Activated T-helper 1 cell treated with Interleukin-2 at 50 U/mL for 16 hours (primary cell): Measurements from ENCODE around the gene IFITM1.
"Not testable (repeated sequence)": the region's sequence is repeated elsewhere in the genome, so short reads cannot be mapped to it uniquely, and the experiment has no call there.

Experiments
- DNase-seq: peaks from one replicate; pipeline ENCODE4 v3.0.0-alpha.2; 2020; ENCODE audit warnings: low read depth

IFITM1 gene

DNA sequence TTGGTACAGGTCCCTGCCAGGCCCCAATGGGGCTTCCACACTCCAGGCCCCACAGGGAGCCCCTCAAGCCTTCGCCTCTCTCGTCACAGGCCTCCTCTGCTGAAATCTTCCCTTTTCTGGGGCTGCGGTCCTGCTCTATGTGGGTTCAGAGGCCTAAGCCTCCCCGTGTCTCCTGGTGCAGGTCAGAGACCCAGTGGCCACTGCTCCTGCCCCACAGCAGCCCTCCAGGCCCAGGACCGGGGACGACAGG is 12.7 kb downstream of the IFITM1 start:
- no peak for DNase-seq

DNA sequence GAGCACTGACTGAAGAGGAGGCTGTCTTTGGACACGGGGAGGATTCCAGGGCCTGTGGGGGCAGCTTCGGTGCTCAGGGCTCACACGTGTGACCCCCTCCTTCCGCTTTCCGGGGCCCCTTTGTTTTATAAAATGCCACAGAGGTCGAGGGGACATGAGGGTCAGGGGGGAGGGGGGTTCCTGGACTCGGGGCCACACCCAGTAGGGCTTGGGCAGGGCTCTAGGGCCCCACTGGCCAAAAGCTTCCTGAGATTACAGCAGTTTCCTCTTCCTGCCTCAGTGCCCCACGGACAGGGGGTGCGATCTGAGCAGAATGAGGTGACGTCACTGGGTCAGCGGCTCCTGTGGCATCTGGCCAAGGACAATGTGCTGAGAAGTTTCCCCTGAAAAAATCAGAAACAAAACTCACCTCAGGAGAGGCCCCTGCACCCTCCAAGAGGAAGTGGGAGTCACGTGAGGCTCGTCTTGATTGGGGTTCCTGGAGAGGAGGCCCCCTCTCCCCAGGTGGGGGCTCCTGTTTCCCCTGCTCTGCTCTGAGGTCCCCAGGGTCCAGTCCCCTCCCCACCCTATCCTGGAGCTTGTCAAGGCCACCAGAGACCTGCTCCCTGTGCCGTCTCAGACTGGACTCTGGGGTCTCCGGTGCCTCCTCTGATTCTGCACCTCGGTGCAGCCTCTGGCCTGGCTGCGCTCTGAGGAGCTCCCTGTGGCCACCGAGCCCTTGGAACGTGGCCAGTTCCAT is 13.2 kb downstream of the IFITM1 start:
- DNase-seq: no peak

DNA sequence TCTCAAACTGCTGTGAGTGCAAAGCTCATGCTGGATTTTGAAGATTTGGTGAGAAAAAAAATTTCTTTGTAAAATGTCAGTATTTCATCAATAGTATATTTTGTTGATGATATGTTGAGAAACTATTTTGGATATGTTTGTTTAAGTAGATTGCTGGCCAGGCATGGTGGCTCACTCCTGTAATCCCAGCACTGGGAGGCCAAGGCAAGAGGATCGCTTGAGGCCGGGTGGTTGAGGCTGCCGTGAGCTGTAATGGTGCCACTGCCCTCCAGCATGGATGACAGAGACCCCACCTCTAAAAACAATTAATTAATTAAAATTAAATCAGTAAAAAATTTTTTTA is 13.7 kb downstream of the IFITM1 start:
- no peak for DNase-seq

DNA sequence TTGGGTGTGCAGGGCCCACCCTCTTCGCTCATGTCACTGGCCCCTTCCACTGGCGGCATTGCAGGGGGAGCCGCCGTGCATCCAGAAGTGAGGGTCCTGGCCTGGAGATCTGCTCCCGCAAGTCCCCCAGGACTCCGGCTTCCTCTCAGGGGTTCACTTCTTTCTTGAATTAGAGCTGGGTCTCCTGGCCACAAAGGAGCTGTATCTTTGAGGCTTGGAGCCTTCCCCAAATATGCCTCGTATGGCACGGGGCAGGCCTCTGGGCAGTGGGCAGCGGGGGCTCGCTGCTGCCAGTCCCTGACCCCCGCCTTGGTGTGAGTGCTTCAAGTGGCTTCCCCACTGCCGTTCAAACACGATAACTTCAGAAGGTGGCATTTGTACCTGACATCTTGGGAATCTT is 14.2 kb downstream of the IFITM1 start:
- DNase-seq: no peak

DNA sequence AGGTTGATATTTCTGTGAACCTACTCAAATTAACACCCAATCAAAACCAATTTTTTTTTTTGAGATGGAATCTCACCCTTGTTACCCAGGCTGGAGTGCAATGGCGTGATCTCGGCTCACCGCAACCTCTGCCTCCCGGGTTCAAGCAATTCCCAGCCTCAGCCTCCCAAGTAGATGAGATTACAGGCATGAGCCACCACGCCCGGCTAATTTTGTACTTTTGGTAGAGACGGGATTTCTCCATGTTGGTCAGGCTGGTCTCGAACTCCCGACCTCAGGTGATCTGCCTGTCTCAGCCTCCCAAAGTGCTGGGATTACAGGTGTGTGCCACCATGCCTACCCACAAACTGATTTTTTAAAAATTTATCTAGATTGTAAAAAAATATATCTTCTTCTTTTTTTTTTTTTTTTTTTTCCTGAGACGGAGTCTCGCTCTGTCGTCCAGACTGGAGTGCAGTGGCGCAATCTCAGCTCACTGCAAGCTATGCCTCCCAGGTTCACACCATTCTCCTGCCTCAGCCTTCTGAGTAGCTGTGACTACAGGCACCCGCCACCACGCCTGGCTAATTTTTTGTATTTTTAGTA is 14.8 kb downstream of the IFITM1 start:
- not testable (repeated sequence) for DNase-seq

DNA sequence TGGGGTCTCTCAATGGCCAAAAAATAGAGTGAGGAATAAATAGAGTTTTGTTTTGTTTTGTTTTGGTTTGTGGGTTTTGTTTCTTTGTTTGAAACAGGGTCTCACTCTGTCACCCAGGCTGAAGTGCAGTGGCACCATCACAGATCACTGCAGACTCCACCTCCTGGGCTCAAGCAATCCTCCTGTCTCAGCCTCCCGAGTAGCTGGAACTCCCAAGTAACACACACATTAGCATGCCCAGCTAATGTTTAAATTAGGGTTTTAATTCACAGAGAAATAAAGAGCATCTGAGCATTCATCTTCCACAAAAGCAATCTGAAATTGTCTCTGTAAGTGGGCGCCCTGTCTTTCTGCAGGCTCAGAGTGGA is 16.0 kb downstream of the IFITM1 start:
- no peak for DNase-seq

DNA sequence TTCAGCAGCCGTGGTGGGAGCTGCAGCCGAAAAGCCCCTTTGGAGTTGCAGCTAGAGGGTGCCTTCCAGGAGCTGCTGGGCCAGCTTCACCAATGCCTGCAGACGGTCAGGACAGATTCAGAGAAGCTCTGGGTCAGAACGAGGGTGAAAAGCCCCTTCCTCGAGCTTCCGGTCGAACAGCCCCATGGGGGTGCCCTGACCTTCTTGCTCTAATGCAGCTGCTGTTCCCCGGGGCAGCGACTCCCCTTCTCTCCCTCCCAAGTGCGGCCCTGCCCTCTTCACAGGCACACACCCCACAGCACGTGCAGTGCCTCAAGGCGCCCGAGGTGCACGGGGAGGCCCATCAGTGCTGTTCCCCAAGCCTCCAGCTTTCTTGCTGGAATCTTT is 16.5 kb downstream of the IFITM1 start:
- no peak for DNase-seq

DNA sequence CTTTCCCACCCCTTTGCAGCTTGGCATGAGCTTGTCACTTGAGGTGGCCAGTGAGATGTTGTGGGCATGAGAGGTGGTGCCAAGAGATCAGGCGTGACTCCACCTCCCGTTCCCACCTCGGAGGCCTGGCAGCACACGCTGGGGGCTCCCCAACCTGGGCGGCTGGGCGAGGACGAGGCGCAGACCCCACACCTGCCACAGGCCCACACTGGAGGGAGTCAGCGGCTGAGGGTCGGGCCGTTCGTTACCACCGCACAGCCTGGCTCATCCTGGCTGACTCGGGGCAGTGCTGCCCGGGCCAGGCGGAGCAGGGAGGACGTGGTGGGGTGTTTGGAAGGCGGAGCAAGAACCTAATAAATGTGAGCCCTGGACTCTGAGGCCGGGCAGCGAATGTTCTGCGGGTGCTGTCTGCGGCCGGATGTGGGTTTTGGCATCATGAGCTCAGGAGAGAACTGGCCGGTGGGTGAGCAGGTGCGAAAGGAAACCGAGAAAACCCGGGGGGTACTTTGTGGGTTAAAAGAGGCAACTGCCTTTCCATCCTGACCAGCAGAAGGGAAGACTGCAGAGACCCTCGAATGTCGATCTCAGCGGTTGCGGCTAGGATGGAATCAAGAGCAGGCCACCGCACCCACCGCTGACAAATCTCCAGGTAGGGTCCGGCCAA is 17.0 kb downstream of the IFITM1 start:
- no peak for DNase-seq

DNA sequence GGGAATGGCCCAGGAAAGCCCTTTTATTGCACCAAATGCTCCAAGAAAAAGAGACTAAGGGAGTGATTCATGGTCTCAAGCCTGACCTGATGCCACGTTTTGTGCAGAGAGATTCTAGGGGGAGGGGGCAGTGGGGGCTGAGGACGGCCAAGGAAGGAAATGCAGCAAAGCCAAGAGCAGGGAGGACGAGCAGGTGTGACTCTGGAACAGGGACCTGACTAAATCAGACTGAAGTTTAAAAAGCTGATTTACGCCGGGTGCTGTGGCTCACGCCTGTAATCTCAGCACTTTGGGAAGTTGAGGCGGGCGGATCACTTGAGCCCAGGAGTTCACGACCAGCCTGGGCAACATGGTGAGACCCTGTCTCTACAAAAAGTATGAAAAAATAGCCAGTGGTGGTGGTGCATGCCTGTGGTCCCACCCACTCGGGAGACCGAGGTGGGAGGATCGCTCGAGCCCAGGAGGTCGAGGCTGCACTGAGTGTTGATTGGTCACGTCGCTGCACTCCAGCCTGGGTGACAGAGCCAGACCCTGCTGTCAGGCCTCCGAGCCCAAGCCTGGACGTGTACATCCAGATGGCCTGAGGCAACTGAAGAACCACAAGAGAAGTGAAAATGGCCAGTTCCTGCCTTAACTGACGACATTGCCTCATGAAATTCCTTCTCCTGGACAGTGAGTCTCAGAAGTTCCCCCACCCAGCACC is 17.7 kb downstream of the IFITM1 start:
- DNase-seq: no peak

DNA sequence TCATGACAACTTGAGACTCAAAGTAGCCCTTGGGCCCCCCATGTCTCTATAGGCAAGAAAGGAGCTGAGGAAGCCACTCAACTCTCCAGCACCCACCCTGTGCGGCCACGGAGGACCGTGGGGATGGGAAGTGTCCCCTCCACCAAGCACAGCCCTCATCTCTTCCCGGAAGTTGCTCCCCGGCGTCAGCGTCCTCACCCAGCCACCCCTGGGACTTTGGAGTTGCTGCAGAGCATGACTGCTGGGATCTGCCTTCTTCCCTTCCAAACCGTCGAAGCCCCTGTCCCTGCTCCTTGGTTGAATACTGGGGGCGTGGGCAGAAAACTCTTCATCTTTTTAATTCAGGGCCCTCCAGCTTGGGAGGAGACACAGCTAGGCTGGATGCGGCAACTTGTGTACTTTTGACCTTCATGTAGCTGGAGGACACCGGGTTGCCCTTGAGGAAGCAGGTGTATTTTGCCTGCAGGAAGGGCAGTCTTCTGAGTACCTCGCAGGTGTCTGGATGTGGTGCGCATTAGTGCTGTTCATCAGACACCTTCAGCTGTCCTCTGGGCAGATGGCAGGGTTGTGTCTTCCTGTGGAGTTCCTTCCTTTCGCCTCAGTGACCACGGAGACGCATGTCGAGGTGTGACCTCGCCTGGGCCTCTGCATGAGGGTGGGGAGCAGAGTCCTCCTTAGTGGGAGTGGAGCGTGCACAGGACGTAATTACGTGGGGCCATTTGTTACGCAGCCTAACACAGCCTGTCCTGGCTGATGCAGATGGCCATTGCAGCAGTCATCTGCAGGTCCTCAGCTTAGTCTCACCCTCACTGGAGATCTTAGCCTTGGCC is 19.0 kb downstream of the IFITM1 start:
- DNase-seq: no peak

DNA sequence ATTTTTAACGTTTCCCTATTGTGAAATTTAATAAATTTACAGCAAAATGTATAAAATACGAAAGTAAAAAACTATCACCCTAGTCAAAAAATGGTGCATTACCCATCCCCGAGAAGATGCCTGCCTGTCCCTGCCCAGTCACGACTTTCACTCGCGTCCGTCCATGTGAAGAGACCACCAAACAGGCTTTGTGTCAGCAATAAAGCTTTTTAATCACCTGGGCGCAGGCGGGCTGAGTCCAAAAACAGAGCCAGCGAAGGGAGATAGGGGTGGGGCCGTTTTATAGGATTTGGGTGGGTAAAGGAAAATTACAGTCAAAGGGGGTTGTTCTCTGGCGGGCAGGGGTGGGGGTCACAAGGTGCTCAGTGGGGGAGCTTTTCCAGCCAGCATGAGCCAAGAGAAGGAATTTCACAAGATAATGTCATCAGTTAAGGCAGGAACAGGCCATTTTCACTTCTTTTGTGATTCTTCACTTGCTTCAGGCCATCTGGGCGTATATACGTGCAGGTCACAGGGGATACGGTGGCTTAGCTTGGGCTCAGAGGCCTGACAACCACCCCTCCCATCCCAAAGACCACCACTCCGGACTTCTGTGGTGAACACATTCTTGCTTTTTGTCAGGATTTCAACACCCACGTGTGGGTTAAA is 19.9 kb downstream of the IFITM1 start:
- DNase-seq: not testable (repeated sequence)

DNA sequence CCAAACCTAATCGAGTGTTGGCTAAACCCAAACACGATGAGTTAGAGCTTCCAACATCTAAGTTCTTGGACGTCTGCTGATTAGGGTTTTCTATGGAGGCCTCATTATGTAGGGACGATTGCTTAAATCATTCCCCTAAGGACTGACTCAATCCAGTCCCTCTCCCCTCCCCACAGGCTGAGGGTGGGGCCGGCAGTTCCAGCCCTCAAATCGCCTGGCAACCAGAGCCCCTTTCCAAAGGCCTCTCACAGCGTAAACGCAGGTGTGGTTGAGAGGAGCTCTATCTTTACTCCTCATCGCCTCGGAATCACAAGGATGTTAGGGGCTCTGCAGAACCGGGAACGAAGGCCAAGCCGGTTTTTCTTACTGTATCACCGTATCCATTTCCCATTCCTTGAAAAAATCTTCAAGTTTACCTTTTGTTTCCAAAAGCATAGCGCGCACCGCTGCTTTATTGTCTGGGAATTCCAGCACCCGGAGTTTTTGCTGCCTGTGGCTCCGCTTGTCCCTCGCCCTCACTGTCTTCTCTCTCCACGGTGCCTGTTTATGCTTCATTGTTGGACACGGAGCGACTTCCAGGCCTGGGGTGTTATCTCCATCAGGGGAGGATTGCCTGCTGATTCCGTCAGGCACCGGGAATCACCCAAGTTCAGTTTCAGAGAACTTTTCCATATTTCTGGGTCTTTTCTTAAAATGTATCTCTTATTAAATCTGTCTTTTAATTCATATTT is 20.6 kb downstream of the IFITM1 start:
- no peak for DNase-seq

DNA sequence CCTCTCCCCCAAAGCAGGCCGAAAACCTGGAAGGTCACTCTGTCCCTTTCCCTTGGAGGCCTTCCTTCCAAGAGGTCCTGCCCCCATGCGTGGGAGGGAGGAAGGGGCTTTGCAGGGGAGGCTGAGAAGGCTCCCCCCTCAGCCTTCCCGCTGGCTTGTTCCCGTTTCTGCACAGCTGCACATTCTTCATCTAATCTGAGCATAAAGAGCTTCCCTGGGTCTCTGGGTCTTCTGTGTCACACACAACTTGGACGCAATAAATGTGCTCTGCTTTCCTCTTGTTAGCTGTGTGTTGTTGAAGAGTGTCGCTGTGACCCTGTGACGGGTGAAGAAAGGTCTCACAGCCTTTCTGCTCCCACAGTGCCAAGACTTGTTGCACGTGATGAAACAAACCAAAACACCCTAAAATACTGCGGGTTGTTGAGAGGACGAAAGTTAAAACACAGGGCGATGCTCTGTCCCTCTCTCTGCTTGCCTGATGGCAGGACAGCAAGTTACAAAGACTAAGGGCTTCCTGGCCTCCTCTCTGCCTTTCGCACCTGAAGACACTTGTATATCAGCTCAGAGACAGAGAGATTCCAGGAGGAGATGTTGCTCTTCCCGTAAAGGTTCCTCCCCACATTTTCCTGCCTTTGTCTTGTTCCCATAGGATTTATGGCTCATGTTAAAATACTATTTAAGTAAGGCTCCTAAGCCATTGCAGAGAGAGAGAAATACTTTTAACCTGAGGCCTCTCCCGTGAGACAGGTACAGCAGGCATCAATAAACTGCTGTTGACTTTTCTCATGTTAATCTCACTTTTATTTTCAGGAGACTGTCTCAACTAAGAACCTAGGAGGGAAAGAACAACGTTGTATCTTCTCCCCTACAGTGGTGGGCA is 22.2 kb downstream of the IFITM1 start:
- DNase-seq: no peak

DNA sequence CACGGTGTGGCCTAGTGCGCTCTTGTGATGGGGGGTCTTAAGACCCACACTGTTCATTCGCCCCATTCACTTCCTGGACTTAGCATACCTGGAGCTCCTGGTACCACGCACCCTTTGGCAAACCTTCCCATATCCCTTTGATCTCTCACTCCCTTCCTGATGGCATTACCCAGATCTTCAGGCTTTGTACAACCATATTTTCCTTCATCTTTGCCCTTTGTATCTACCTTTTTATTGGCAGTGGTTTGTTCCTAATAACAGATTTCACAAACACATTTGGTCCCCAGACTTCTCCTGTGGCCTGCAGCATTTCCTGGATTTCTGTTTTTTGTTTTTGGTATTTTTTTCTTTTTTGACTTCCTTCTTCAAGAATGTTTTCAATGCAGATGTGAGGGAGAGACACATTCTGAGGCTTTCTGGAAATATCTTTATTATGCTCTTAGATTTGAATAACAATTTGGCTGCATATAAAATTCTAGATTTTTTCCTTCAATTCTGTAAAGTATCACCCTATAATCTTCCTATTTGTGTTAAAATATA is 22.9 kb downstream of the IFITM1 start:
- DNase-seq: no peak

DNA sequence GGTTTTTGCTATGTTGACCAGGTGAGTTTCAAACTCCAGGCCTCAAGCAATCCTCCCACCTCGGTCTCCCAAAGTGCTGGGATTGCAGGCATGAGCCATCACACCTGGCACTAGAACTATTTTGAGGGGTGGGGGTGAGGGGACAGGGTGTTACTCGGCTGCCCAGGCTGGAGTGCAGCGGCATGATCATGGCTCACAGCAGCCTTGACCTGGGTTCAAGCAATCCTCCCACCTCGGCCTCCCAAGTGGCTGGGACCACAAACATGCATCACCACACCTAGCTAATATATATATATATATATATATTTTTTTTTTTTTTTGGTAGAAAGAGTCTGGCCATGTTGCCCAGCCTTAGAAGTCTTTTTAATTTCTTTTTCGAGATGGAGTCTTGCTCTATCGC is 23.9 kb downstream of the IFITM1 start:
- no peak for DNase-seq

DNA sequence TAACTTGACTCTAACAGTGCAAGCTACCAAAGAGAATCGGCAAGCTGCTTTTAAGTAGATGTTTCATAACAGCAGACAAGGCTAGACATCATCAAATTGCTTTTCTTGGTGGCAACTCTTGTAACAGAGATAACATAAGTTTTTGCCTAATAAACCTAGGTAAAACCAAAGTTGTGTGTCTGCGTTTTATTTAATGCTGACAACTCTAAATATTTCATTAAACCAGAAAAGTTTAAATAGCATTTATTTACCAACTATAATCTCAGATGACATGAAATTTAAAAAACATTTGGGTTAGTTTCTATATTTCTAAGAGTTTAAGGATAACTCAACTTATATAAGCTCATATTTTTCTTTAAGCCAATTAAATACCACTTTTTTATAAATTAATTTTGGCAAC is 26.1 kb downstream of the IFITM1 start:
- no peak for DNase-seq

DNA sequence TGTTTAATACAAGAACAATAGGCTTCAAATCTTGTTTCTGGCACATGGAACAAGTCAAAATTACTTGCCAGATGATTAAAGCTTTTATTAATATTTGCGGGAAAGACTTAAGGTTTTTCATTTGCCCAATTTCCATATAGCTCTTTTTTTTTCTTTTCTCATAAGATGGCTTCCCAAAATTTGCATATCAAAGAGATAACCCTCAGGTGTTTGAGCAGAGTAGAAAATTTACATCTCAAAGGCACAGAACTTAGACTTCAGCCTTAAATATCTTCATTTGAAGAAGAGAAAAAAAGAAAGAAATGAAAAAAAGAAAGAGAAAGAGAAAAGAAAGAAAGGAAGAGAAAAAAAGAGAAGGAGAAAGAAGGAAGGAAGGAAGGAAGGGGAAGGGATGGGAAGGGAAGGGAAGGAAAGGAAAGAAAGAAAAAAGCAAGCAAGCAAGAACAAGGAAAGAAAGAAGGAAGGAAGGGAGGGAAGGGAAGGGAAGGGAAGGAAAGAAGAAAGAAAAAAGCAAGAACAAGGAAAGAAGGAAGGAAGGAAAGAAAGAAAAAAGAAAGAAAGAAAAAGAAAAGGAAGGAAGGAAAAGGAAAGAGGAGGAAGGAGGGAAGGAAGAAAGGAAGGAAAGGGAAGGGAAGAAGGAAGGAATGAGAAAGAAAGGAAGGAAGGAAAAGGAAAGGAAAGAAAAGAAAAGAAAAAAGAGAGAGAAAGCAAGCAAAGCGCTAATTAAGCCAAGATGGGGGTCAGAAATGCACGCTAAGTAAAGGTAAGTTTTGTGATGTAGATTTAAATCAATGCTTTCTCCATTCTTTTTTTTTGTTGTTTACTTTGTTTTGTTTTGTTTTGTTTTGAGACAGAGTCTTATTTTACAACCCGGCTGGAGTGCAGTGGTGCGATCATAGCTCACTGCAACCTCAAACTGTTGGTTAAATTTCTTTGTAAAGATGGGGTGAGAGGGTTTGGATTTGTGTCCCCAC is 27.0 kb downstream of the IFITM1 start:
- DNase-seq: no peak

DNA sequence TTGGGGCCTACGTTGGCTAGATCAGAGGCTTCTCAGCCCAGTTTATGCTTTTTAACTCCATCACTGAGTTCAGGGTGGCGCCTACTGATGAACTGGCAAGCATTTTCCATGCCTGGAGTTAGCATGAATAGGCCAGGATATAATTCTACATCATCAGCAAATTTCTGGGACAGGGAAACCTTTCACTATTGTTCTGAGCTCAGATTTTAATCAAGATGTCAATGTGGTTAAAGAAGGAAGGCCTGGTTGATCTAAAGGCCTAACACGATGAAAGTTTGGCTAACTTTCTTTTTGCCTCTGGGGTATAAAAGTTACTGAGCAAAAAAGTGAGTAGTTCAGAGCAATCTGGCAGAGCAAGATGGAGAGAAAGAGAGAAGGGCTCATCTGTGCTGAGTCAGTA is 28.5 kb downstream of the IFITM1 start:
- no peak for DNase-seq
